SK-N-SH (cell line): ENCODE measurements around the gene LYZL6. TPM values are rescaled to one million over a fixed set of nuclear protein-coding genes. Genes with fewer than 3 reads are reported as not detected.

ENCODE experiments used
- CTCF ChIA-PET: fragments of 300-600, 350-600 bp; formaldehyde crosslinking; extraction: SDS; loops from one replicate; lab custom pipeline; 2021; lab: Yijun Ruan, JAX
- POLR2A ChIA-PET: fragments of 350-600 bp; sonication (Branson Sonifier 250); formaldehyde crosslinking; extraction: SDS; loops from one replicate; lab custom pipeline; 2020; ENCODE audit warnings: antibody characterized with exemption, inconsistent platforms; lab: Yijun Ruan, JAX
- DNase-seq: peaks from one replicate; pipeline ENCODE4 v3.0.0; 2012
- H2AFZ ChIP-seq: fragments of 200-600 bp; sonication (generic); 2 replicates; pipeline ENCODE4 v1.8.1; 2016; ENCODE audit warnings: antibody characterized with exemption, mild to moderate bottlenecking, low read depth
- H3F3A ChIP-seq: fragments of 200-600 bp; sonication (generic); replicated peaks from 2 replicates; pipeline ENCODE3; 2016; ENCODE audit warnings: antibody characterized with exemption, mild to moderate bottlenecking; ENCODE audit not compliant: insufficient read depth
- H3K27ac ChIP-seq, 2 experiments: fragments of 200-500 bp in 1 of 2; fragments of 200-600 bp in 1 of 2; sonication (Bioruptor generic) in 1 of 2; sonication (generic), shearing (Covaris generic) in 1 of 2; 2 replicates each; pipeline versions ENCODE4 v1.5.1 to v1.6.1; 2014 to 2016; ENCODE audit warnings: low read depth in 2 of 2, inconsistent platforms in 1 of 2, low read length in 1 of 2, mild to moderate bottlenecking in 1 of 2, mixed read lengths in 1 of 2
- H3K27me3 ChIP-seq: fragments of 200-600 bp; sonication (generic), shearing (Covaris generic); 2 replicates; pipeline ENCODE4 v1.6.1; 2016; ENCODE audit warnings: mixed run types; ENCODE audit not compliant: insufficient read depth
- H3K36me3 ChIP-seq, 2 experiments: fragments of 200-500 bp in 1 of 2; fragments of 200-600 bp in 1 of 2; sonication (Bioruptor generic) in 1 of 2; sonication (generic) in 1 of 2; replicated peaks in 1 of 2; 2 replicates each; pipeline versions ENCODE3 to v1.5.1; 2014 to 2016; ENCODE audit warnings: low read length in 1 of 2, mild to moderate bottlenecking in 1 of 2; ENCODE audit not compliant: insufficient read depth in 2 of 2, control insufficient read depth in 1 of 2
- H3K4me1 ChIP-seq, 2 experiments: fragments of 200-500 bp in 1 of 2; fragments of 200-600 bp in 1 of 2; sonication (Bioruptor generic) in 1 of 2; sonication (generic), shearing (Covaris generic) in 1 of 2; 2 replicates each; pipeline versions ENCODE4 v1.5.1 to v1.6.1; 2014 to 2016; ENCODE audit warnings: low read depth in 1 of 2, low read length in 1 of 2, mixed run types in 1 of 2; ENCODE audit not compliant: insufficient read depth in 2 of 2, control insufficient read depth in 1 of 2
- H3K4me2 ChIP-seq: fragments of 200-600 bp; sonication (generic), shearing (Covaris generic); 2 replicates; pipeline ENCODE4 v1.6.1; 2017; ENCODE audit warnings: mixed run types
- H3K4me3 ChIP-seq, 2 experiments: fragments of 200-500 bp in 1 of 2; fragments of 200-600 bp in 1 of 2; sonication (Bioruptor generic) in 1 of 2; sonication (generic), shearing (Covaris generic) in 1 of 2; 2 replicates each; pipeline versions ENCODE4 v1.5.1 to v1.8.1; 2014 to 2016; ENCODE audit warnings: low read depth in 2 of 2, inconsistent platforms in 1 of 2, low read length in 1 of 2, mild to moderate bottlenecking in 1 of 2, mixed read lengths in 1 of 2, moderate library complexity in 1 of 2
- H3K79me2 ChIP-seq: fragments of 200-600 bp; sonication (generic); 2 replicates; pipeline ENCODE4 v1.8.1; 2017; ENCODE audit warnings: mild to moderate bottlenecking; ENCODE audit not compliant: insufficient read depth
- H3K9ac ChIP-seq: fragments of 200-600 bp; sonication (generic); 2 replicates; pipeline ENCODE4 v1.6.1; 2017; ENCODE audit warnings: mixed run types
- H3K9me2 ChIP-seq: fragments of 200-600 bp; sonication (generic); 2 replicates; pipeline ENCODE4 v1.6.1; 2017; ENCODE audit warnings: mixed run types
- H3K9me3 ChIP-seq: fragments of 200-600 bp; sonication (generic); 2 replicates; pipeline ENCODE4 v1.6.1; 2017; ENCODE audit warnings: mixed run types, mild to moderate bottlenecking, moderate library complexity
- H4K20me1 ChIP-seq: fragments of 200-600 bp; sonication (generic); 2 replicates; pipeline ENCODE4 v1.6.1; 2017; ENCODE audit warnings: mild to moderate bottlenecking, mixed run types; ENCODE audit not compliant: insufficient read depth
- CTCF ChIP-seq: fragments of 200-600 bp; sonication (generic); IDR thresholded peaks from 2 replicates; pipeline ENCODE4 v1.6.1; 2017; ENCODE audit warnings: antibody characterized with exemption, mild to moderate bottlenecking, moderate library complexity
- ELF1 ChIP-seq: IDR thresholded peaks from 2 replicates; pipeline ENCODE4 v1.4.0; 2012
- FOXJ3 ChIP-seq: sonication (generic); formaldehyde crosslinking; IDR thresholded peaks from 2 replicates; pipeline ENCODE4 v1.5.1; 2020; ENCODE audit warnings: mild to moderate bottlenecking, missing genetic modification reagents
- GABPA ChIP-seq: IDR thresholded peaks from 2 replicates; pipeline ENCODE4 v1.4.0; 2012; ENCODE audit warnings: low read depth, mild to moderate bottlenecking
- JUND ChIP-seq: IDR thresholded peaks from 2 replicates; pipeline ENCODE4 v1.4.0; 2012
- MAX ChIP-seq: IDR thresholded peaks from 2 replicates; pipeline ENCODE4 v1.4.0; 2012; ENCODE audit warnings: low read depth
- MXI1 ChIP-seq: IDR thresholded peaks from 2 replicates; pipeline ENCODE4 v1.6.1; 2012; ENCODE audit warnings: mild to moderate bottlenecking, low read depth, low read length, improper control_type of control experiment
- NRF1 ChIP-seq: IDR thresholded peaks from 2 replicates; pipeline ENCODE4 v1.6.1; 2012; ENCODE audit warnings: low read depth, mild to moderate bottlenecking, low read length
- PBX3 ChIP-seq: IDR thresholded peaks from 2 replicates; pipeline ENCODE4; 2012
- RAD21 ChIP-seq: IDR thresholded peaks from 2 replicates; pipeline ENCODE4 v1.6.1; 2012; ENCODE audit warnings: mild to moderate bottlenecking, low read length
- REST ChIP-seq: IDR thresholded peaks from 2 replicates; pipeline ENCODE4 v1.6.1; 2012; ENCODE audit warnings: mild to moderate bottlenecking, low read depth, low read length, moderate library complexity
- RFX5 ChIP-seq: IDR thresholded peaks from 2 replicates; pipeline ENCODE4 v1.6.1; 2012; ENCODE audit warnings: mild to moderate bottlenecking, improper control_type of control experiment, low read length
- RXRA ChIP-seq: IDR thresholded peaks from 2 replicates; pipeline ENCODE4 v1.4.0; 2012; ENCODE audit warnings: low read depth, mild to moderate bottlenecking, borderline replicate concordance
- SIN3A ChIP-seq: IDR thresholded peaks from 2 replicates; pipeline ENCODE4 v1.6.1; 2012; ENCODE audit warnings: low read depth, mild to moderate bottlenecking, low read length, moderate library complexity, borderline replicate concordance
- SMC3 ChIP-seq: IDR thresholded peaks from 2 replicates; pipeline ENCODE4 v1.6.1; 2012; ENCODE audit warnings: low read depth, low read length, improper control_type of control experiment
- TAF1 ChIP-seq: IDR thresholded peaks from 2 replicates; pipeline ENCODE4 v1.6.1; 2012; ENCODE audit warnings: low read depth, mild to moderate bottlenecking, low read length, moderate library complexity, borderline replicate concordance
- TCF12 ChIP-seq: IDR thresholded peaks from 2 replicates; pipeline ENCODE4 v1.4.0; 2012
- USF1 ChIP-seq: IDR thresholded peaks from 2 replicates; pipeline ENCODE4 v1.4.0; 2012; ENCODE audit warnings: low read depth, borderline replicate concordance
- YY1 ChIP-seq: IDR thresholded peaks from 2 replicates; pipeline ENCODE4 v1.4.0; 2012; ENCODE audit warnings: low read depth, mild to moderate bottlenecking
- ZBTB33 ChIP-seq: IDR thresholded peaks from 2 replicates; pipeline ENCODE4 v1.4.0; 2012; ENCODE audit warnings: low read depth, borderline replicate concordance
- WGBS: methylation state at CpG from one replicate; pipeline ENCODE4 v1.1.6; 2017; ENCODE audit warnings: low lambda C conversion rate; 5-methylcytosine and 5-hydroxymethylcytosine counted together
- polyA plus RNA-seq, 3 experiments: library from polyadenylated mRNA; depleted of rRNA; stranded (reverse); fragments of >200 nt; gene quantifications; 2 replicates each; pipeline ENCODE4 v1.2.3, GENCODE V29; 2012

Gene LYZL6
- polyA plus RNA-seq, 1 of the 3 experiments (the other 2 are of a cell fraction): not detected

- TF ChIP-seq REST (no peak), RXRA (no peak)
These were observed 49.8 kb downstream of the LYZL6 start (continued) for GRCh38 chr17:35893751-35894150.

- H4K20me1 ChIP-seq: no peaks in the 10 kb centered on the region
- no peaks in the 10 kb centered on the region for H3K36me3 ChIP-seq
- no peaks in the 10 kb centered on the region for H3K27me3 ChIP-seq
- ChIA-PET CTCF (interaction anchor here (0.7 kb wide), 2 partner anchors 44 to 1531 kb away, joined by 3 read pairs; no protein-coding TSS in a partner anchor), POLR2A (no interaction called here)
- H3K27ac ChIP-seq: no peak overlapping the region
- H3K9me3 ChIP-seq: no peaks in the 10 kb centered on the region
- DNase-seq: no peak
- H3K9ac ChIP-seq: no peak overlapping the region
- H3K4me2 ChIP-seq: no peak overlapping the region
- peaks cover 4 to 8% of the 10 kb centered on the region in 2 experiments; a peak in 2 of 4 replicates for H3K4me1 ChIP-seq
- no peak overlapping the region for H3K4me3 ChIP-seq
- H3K79me2 ChIP-seq: no peaks in the 10 kb centered on the region
- no peak overlapping the region for H2AFZ ChIP-seq
- no peaks in the 10 kb centered on the region for H3K9me2 ChIP-seq
- WGBS: 53% methylated on average over 6 of the region's 6 CpGs
- H3F3A ChIP-seq: no peaks in the 10 kb centered on the region
- TF ChIP-seq ZBTB33: no peak
- TF ChIP-seq NRF1: no peak
- no peak for TF ChIP-seq TAF1
- TF ChIP-seq CTCF: no peak
- TF ChIP-seq JUND: no peak
- no peak for TF ChIP-seq YY1
- no peak for TF ChIP-seq ELF1
- TF ChIP-seq TCF12: no peak
- no peak for TF ChIP-seq PBX3
- TF ChIP-seq MAX: no peak
- TF ChIP-seq SMC3: no peak
- no peak for TF ChIP-seq GABPA
- no peak for TF ChIP-seq MXI1
- no peak for TF ChIP-seq USF1
- no peak for TF ChIP-seq SIN3A
- TF ChIP-seq RAD21: no peak
- no peak for TF ChIP-seq RFX5
- TF ChIP-seq FOXJ3: no peak
These were observed 51.1 kb downstream of the LYZL6 start for GRCh38 chr17:35892091-35893035.
